ENCODE results near the gene APBB2. TPM values are rescaled to one million over a fixed set of nuclear protein-coding genes. Genes with fewer than 3 reads are reported as not detected.

Gene APBB2
- total and polyA plus RNA-seq, 2 of the 8 experiments (the other 6 are each of a cell fraction or from before 2014, with no cell fraction given), result 58.7 to 59.4 TPM

GRCh38 chr4:41241919-41242318 is 27.6 kb upstream of the APBB2 start:
- Histone ChIP-seq H3K27me3 (replicated peaks in 1 of 4; ENCODE audit: control insufficient read depth in 3 of 4, extremely low read depth in 1 of 4, insufficient read depth in 3 of 4, low read length in 3 of 4) (peaks cover 0 to 1% (median 0%) of the 10 kb centered on the region in 4 experiments; a peak in 1 of 7 replicates), H3K18ac (ENCODE audit: extremely low read depth, low read length) (no peak overlapping the region), H3K79me2 (ENCODE audit: control insufficient read depth in 1 of 2, insufficient read depth in 2 of 2, low read length in 2 of 2) (no peaks in the 10 kb centered on the region), H3K36me3 (ENCODE audit: control insufficient read depth in 2 of 4, insufficient read depth in 4 of 4, low read length in 3 of 4) (no peaks in the 10 kb centered on the region), H4K8ac (ENCODE audit: extremely low read depth, insufficient read depth, low read length) (no peak overlapping the region), H2BK120ac (replicated peaks; ENCODE audit: low read depth, low read length) (no peak overlapping the region), H3K4ac (replicated peaks; ENCODE audit: insufficient read length, low read depth, low read length) (no peak overlapping the region), H3K4me2 (ENCODE audit: insufficient read depth in 1 of 2, low read depth in 2 of 2, low read length in 2 of 2) (no peak overlapping the region), H4K91ac (replicated peaks; ENCODE audit: insufficient read length, low read length) (no peak overlapping the region), H3K9ac (replicated peaks in 1 of 4; ENCODE audit: extremely low read depth in 1 of 4, low read depth in 3 of 4, low read length in 3 of 4) (no peak overlapping the region), H4K20me1 (replicated peaks in 1 of 2; ENCODE audit: control insufficient read depth in 1 of 2, insufficient read depth in 2 of 2, low read length in 2 of 2) (no peaks in the 10 kb centered on the region), H2BK15ac (ENCODE audit: low read length) (no peak overlapping the region), H2BK12ac (ENCODE audit: low read depth, low read length) (no peak overlapping the region), H3K9me3 (ENCODE audit: insufficient read depth in 2 of 2, low read depth in 1 of 2, low read length in 1 of 2) (no peaks in the 10 kb centered on the region), H3K27ac (ENCODE audit: low read depth, low read length) (no peak overlapping the region), H2AK5ac (ENCODE audit: low read depth, low read length) (no peak overlapping the region), H2BK5ac (ENCODE audit: low read depth, low read length) (no peak overlapping the region), H4K5ac (ENCODE audit: insufficient read length, low read depth, low read length) (no peak overlapping the region), H2AFZ (ENCODE audit: low read length) (0 out of 2 replicates have a peak overlapping the region, but pooled peaks have one; percentile 40), H3K79me1 (ENCODE audit: low read depth, low read length) (no peaks in the 10 kb centered on the region), H3K4me3 (ENCODE audit: extremely low read depth in 1 of 4, insufficient read depth in 2 of 4, low read depth in 3 of 4, low read length in 4 of 4) (no peak overlapping the region), H3K4me1 (replicated peaks in 1 of 4; ENCODE audit: control insufficient read depth in 3 of 4, insufficient read depth in 4 of 4, low read length in 3 of 4) (no peaks in the 10 kb centered on the region), H3K14ac (ENCODE audit: insufficient read length) (no peak overlapping the region), H3K23ac (ENCODE audit: insufficient read length) (no peak overlapping the region), H3K56ac (replicated peaks; ENCODE audit: insufficient read length, low read depth, low read length) (no peak overlapping the region), H2BK20ac (ENCODE audit: low read length) (no peak overlapping the region), H3K23me2 (ENCODE audit: low read depth, low read length) (no peaks in the 10 kb centered on the region)
- FAIRE-seq, result peak; percentile 63
- ChIA-PET POLR2A (ENCODE audit: partially characterized antibody) (interaction anchor here (3.8 kb wide), 1 partner anchor 15 kb away, joined by 26 read pairs; the partner anchor contains the start of gene UCHL1), CTCF (ENCODE audit: partially characterized antibody) (interaction anchor here (2.2 kb wide), 1 partner anchor 8 kb away, joined by 4 read pairs; no protein-coding TSS in a partner anchor)
- no peak for DNase-seq (ENCODE audit: low read depth in 1 of 2, low spot score in 2 of 2)
- TF ChIP-seq CEBPB (IDR thresholded peaks at IDR 0.05; ENCODE audit: low read depth, low read length) (no peak), POU5F1 (IDR thresholded peaks at IDR 0.05; ENCODE audit: low read depth, low read length) (no peak), SIRT6 (IDR thresholded peaks at IDR 0.05; ENCODE audit: low read length) (no peak), BRCA1 (IDR thresholded peaks at IDR 0.05; ENCODE audit: low read depth, low read length) (no peak), RFX5 (IDR thresholded peaks at IDR 0.05; ENCODE audit: borderline replicate concordance, low read depth, low read length) (no peak), KDM4A (IDR thresholded peaks at IDR 0.05; ENCODE audit: low read depth, low read length, severe bottlenecking) (no peak), MAX (IDR thresholded peaks at IDR 0.05) (no peak), TAF7 (optimal IDR thresholded peaks at IDR 0.05; ENCODE audit: borderline replicate concordance, low read depth, low read length) (no peak), ATF3 (IDR thresholded peaks at IDR 0.05; ENCODE audit: insufficient read depth, low read depth, low read length) (no peak), SIX5 (IDR thresholded peaks at IDR 0.05; ENCODE audit: low read depth, low read length) (no peak), EGR1 (IDR thresholded peaks at IDR 0.05; ENCODE audit: borderline replicate concordance, low read depth, low read length) (no peak)
- TF ChIP-seq, protein P1, sequence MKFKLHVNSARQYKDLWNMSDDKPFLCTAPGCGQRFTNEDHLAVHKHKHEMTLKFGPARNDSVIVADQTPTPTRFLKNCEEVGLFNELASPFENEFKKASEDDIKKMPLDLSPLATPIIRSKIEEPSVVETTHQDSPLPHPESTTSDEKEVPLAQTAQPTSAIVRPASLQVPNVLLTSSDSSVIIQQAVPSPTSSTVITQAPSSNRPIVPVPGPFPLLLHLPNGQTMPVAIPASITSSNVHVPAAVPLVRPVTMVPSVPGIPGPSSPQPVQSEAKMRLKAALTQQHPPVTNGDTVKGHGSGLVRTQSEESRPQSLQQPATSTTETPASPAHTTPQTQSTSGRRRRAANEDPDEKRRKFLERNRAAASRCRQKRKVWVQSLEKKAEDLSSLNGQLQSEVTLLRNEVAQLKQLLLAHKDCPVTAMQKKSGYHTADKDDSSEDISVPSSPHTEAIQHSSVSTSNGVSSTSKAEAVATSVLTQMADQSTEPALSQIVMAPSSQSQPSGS (IDR thresholded peaks at IDR 0.05; ENCODE audit: low read length), result no peak
- WGBS, 2 experiments (ENCODE audit: extremely low coverage in 1 of 2, insufficient coverage in 1 of 2, insufficient read length in 1 of 2, insufficient replicate concordance in 2 of 2, low coverage in 1 of 2, low lambda C conversion rate in 2 of 2, missing lambda C conversion rate in 1 of 2), result 88% methylated on average over 1 of the region's 1 CpG; no CpG with 5 or more reads in 1 of the 2 experiments

All from H1 (cell line).